HCT116 (cell line): ENCODE data around the gene TGM4. TPM values are rescaled to one million over a fixed set of nuclear protein-coding genes. Genes with fewer than 3 reads are reported as not detected.

Experiments
- ATAC-seq: fragments of 200-7000 bp; cut with Tn5 transposase; 2 replicates; pipeline ENCODE4 v1.9.1; 2020; ENCODE audit warnings: mild to moderate bottlenecking, moderate library complexity
- BruUV-seq: library from RNA; stranded (reverse); fragments of 400-500 nt; replicated peaks from 2 replicates; lab custom pipeline; 2021; lab: Mats Ljungman, UMichigan
- CTCF ChIA-PET: fragments of 300-600 bp; sonication (Branson Sonifier 250); formaldehyde crosslinking; loops from one replicate; lab custom pipeline; 2021; ENCODE audit warnings: antibody characterized with exemption; lab: Charles Lee
- POLR2A ChIA-PET: fragments of 300-600, 350-600 bp; sonication (Branson Sonifier 250); formaldehyde crosslinking; loops from one replicate; lab custom pipeline; 2021; ENCODE audit warnings: antibody characterized with exemption; lab: Charles Lee
- RAD21 ChIA-PET, 2 experiments: fragments of 300-600 bp; sonication (Branson Sonifier 250); formaldehyde crosslinking; loops; one replicate each; lab custom pipeline; 2023; ENCODE audit warnings: low total read pairs in 2 of 2; ENCODE audit not compliant: uncharacterized antibody in 2 of 2, unreplicated experiment in 2 of 2, low non-redundant PET in 1 of 2; lab: Charles Lee
- DNase-seq: peaks from one replicate; pipeline ENCODE4 v3.0.0-alpha.2; 2010; ENCODE audit warnings: low read depth, low spot score
- H2AFZ ChIP-seq: fragments of 200-600 bp; shearing (Covaris generic), sonication (generic); 2 replicates; pipeline ENCODE4 v1.6.1; 2017; ENCODE audit warnings: low read depth, mixed run types, mixed read lengths, antibody characterized with exemption, low read length; ENCODE audit not compliant: poor library complexity, severe bottlenecking
- H3K27ac ChIP-seq: 2 replicates; pipeline ENCODE4 v1.5.1; 2012; ENCODE audit warnings: low read depth, low read length
- H3K27me3 ChIP-seq: fragments of 200-600 bp; sonication (generic); 2 replicates; pipeline ENCODE4 v1.6.1; 2016; ENCODE audit warnings: mixed run types, low read length, mixed read lengths; ENCODE audit not compliant: insufficient read depth
- H3K36me3 ChIP-seq, 2 experiments: fragments of 200-500 bp in 1 of 2; fragments of 200-600 bp in 1 of 2; sonication (Bioruptor generic) in 1 of 2; sonication (generic) in 1 of 2; 2 replicates each; pipeline versions ENCODE4 v1.5.1 to v1.6.1; 2014 to 2016; ENCODE audit warnings: low read length in 2 of 2, inconsistent platforms in 1 of 2, mixed read lengths in 1 of 2, mixed run types in 1 of 2; ENCODE audit not compliant: insufficient read depth in 2 of 2, control insufficient read depth in 1 of 2
- H3K4me1 ChIP-seq, 2 experiments: fragments of 200-600 bp in 1 of 2; sonication (generic) in 1 of 2; 2 replicates each; pipeline versions ENCODE4 v1.5.1 to v1.6.1; 2012 to 2017; ENCODE audit warnings: low read length in 2 of 2, inconsistent platforms in 1 of 2, mild to moderate bottlenecking in 1 of 2, mixed read lengths in 1 of 2, mixed run types in 1 of 2, moderate library complexity in 1 of 2; ENCODE audit not compliant: insufficient read depth in 2 of 2, control insufficient read depth in 1 of 2
- H3K4me2 ChIP-seq: fragments of 200-600 bp; sonication (generic); 2 replicates; pipeline ENCODE4 v1.6.1; 2017; ENCODE audit warnings: mixed run types, low read length, mixed read lengths
- H3K4me3 ChIP-seq, 2 experiments: fragments of 200-600 bp in 1 of 2; sonication (generic) in 1 of 2; replicated peaks in 1 of 2; 2 replicates each; pipeline ENCODE4 v1.5.1; 2011 to 2016; ENCODE audit warnings: low read length in 2 of 2, control low read depth in 1 of 2, low read depth in 1 of 2, mild to moderate bottlenecking in 1 of 2, mixed read lengths in 1 of 2, mixed run types in 1 of 2
- H3K79me2 ChIP-seq: fragments of 200-600 bp; sonication (generic); 2 replicates; pipeline ENCODE4 v1.6.1; 2017; ENCODE audit warnings: mild to moderate bottlenecking, mixed run types, low read length, moderate library complexity, mixed read lengths; ENCODE audit not compliant: insufficient read depth
- H3K9ac ChIP-seq: fragments of 200-600 bp; sonication (generic); 2 replicates; pipeline ENCODE4 v1.6.1; 2016; ENCODE audit warnings: low read length, mixed read lengths
- H3K9me2 ChIP-seq: fragments of 200-600 bp; sonication (generic), shearing (Covaris generic); 2 replicates; pipeline ENCODE4 v1.6.1; 2017; ENCODE audit warnings: mixed run types, mild to moderate bottlenecking, moderate library complexity; ENCODE audit not compliant: insufficient read depth
- H3K9me3 ChIP-seq, 2 experiments: fragments of 200-500 bp in 1 of 2; fragments of 200-600 bp in 1 of 2; sonication (Bioruptor generic) in 1 of 2; sonication (generic) in 1 of 2; 2 replicates each; pipeline ENCODE4 v1.6.1; 2014 to 2017; ENCODE audit warnings: low read length in 2 of 2, mixed read lengths in 2 of 2, inconsistent platforms in 1 of 2, low read depth in 1 of 2, mild to moderate bottlenecking in 1 of 2, mixed run types in 1 of 2, moderate library complexity in 1 of 2; ENCODE audit not compliant: control insufficient read depth in 1 of 2, insufficient read depth in 1 of 2
- H4K20me1 ChIP-seq: fragments of 200-600 bp; sonication (generic), shearing (Covaris generic); 2 replicates; pipeline ENCODE4 v1.6.1; 2017; ENCODE audit warnings: mixed run types, mild to moderate bottlenecking, moderate library complexity; ENCODE audit not compliant: insufficient read depth
- CEBPB ChIP-seq: IDR thresholded peaks from 2 replicates; pipeline ENCODE4 v1.6.1; 2012; ENCODE audit warnings: low read depth
- CTCF ChIP-seq, 3 experiments: fragments of 200-600 bp in 1 of 3; sonication (generic) in 1 of 3; IDR thresholded peaks in 2 of 3; conservative IDR thresholded peaks in 1 of 3; 2 replicates each; pipeline ENCODE4 v1.5.1; 2012 to 2017; ENCODE audit warnings: low read depth in 2 of 3, low read length in 2 of 3, antibody characterized with exemption in 1 of 3, borderline replicate concordance in 1 of 3, control low read depth in 1 of 3, mild to moderate bottlenecking in 1 of 3, mixed read lengths in 1 of 3, mixed run types in 1 of 3, moderate library complexity in 1 of 3; ENCODE audit not compliant: insufficient read depth in 1 of 3
- EGR1 ChIP-seq: IDR thresholded peaks from 2 replicates; pipeline ENCODE4 v1.6.1; 2012; ENCODE audit warnings: low read depth
- EZH2phosphoT487 ChIP-seq: fragments of 200-600 bp; IDR thresholded peaks from 2 replicates; pipeline ENCODE4 v1.6.1; 2018; ENCODE audit warnings: antibody characterized with exemption, borderline replicate concordance
- FOSL1 ChIP-seq: IDR thresholded peaks from 2 replicates; pipeline ENCODE4 v1.6.1; 2012; ENCODE audit warnings: low read depth
- JUND ChIP-seq: IDR thresholded peaks from 2 replicates; pipeline ENCODE4 v1.6.1; 2012
- MAX ChIP-seq: IDR thresholded peaks from 2 replicates; pipeline ENCODE4 v1.6.1; 2012
- POLR2A ChIP-seq: IDR thresholded peaks from 2 replicates; pipeline ENCODE4 v1.7.0; 2011; ENCODE audit warnings: borderline replicate concordance; ENCODE audit not compliant: insufficient read depth, insufficient read length; ENCODE audit errors: extremely low read depth
- POLR2AphosphoS5 ChIP-seq: IDR thresholded peaks from 2 replicates; pipeline ENCODE4 v1.6.1; 2011; ENCODE audit warnings: mild to moderate bottlenecking, low read depth, low read length, moderate library complexity
- RAD21 ChIP-seq: IDR thresholded peaks from 2 replicates; pipeline ENCODE4 v1.6.1; 2012; ENCODE audit warnings: low read depth, mild to moderate bottlenecking
- REST ChIP-seq: IDR thresholded peaks from 2 replicates; pipeline ENCODE4 v1.6.1; 2012; ENCODE audit warnings: low read depth
- SIN3A ChIP-seq: IDR thresholded peaks from 2 replicates; pipeline ENCODE4 v1.6.1; 2012; ENCODE audit warnings: low read depth
- SP1 ChIP-seq: IDR thresholded peaks from 2 replicates; pipeline ENCODE4 v1.6.1; 2012; ENCODE audit warnings: low read depth
- TCF7L2 ChIP-seq: IDR thresholded peaks from 2 replicates; pipeline ENCODE4 v1.7.0; 2011; ENCODE audit warnings: borderline replicate concordance, inconsistent platforms; ENCODE audit not compliant: insufficient read depth, insufficient read length; ENCODE audit errors: extremely low read depth
- YY1 ChIP-seq: IDR thresholded peaks from 2 replicates; pipeline ENCODE4 v1.6.1; 2011; ENCODE audit warnings: low read length, low read depth, moderate library complexity, mild to moderate bottlenecking; ENCODE audit not compliant: insufficient replicate concordance; ENCODE audit errors: extremely low read depth
- ZFX ChIP-seq: fragments of 450-650 bp; IDR thresholded peaks from 2 replicates; pipeline ENCODE4 v1.6.1; 2017
- ZNF274 ChIP-seq: fragments of 200-500 bp; sonication (Bioruptor generic); IDR thresholded peaks from 2 replicates; pipeline ENCODE4 v1.6.1; 2014; ENCODE audit warnings: mild to moderate bottlenecking, low read depth, low read length, inconsistent platforms
- intact Hi-C: fragments of 100-400 bp; cut with micrococcal nuclease; formaldehyde crosslinking; loops from 2 replicates; pipeline ENCODE4 v1.10.0; 2022
- total RNA-seq: library from RNA; stranded (reverse); gene quantifications from one replicate; pipeline ENCODE4 v1.2.1, GENCODE V29; 2021; ENCODE audit not compliant: unreplicated experiment

The TGM4 gene
- total RNA-seq, 1 experiment from 2014 or later, result not detected

- Histone ChIP-seq H3K27me3 (no peaks in the 10 kb centered on the region), H3K79me2 (no peaks in the 10 kb centered on the region), H3K4me3 (peak overlapping the region in 1 of 2 experiments; percentile 19; a peak in 1 of 4 replicates), H3K36me3 (no peaks in the 10 kb centered on the region), H3K9me2 (no peaks in the 10 kb centered on the region), H3K9me3 (no peaks in the 10 kb centered on the region), H2AFZ (peak overlapping the region; percentile 79), H3K27ac (no peak overlapping the region), H3K4me2 (peak overlapping the region; percentile 83), H3K9ac (peak overlapping the region; percentile 39; the same call in 1 of the 2 replicates), H3K4me1 (peaks cover 40 to 46% of the 10 kb centered on the region in 2 experiments), H4K20me1 (no peaks in the 10 kb centered on the region)
- BruUV-seq, result no TSS peak
- DNase-seq (no peak), ATAC-seq (no peak)
- ChIA-PET POLR2A (no interaction called here), RAD21 (no interaction called here), CTCF (no interaction called here)
- TF ChIP-seq FOSL1 (peak; percentile 33; the same call in 1 of the 2 replicates), SP1 (no peak)
- intact Hi-C loops, result no loop called here
These were observed 12.2 kb downstream of the TGM4 start for GRCh38 chr3:44886561-44886960.

- Histone ChIP-seq H3K4me2 (peak overlapping the region; percentile 83), H3K27me3 (no peaks in the 10 kb centered on the region), H3K79me2 (no peaks in the 10 kb centered on the region), H2AFZ (peak overlapping the region; percentile 79), H3K9me2 (no peaks in the 10 kb centered on the region), H3K4me3 (no peak overlapping the region), H3K9me3 (no peaks in the 10 kb centered on the region), H3K9ac (no peak overlapping the region), H3K27ac (no peak overlapping the region), H3K4me1 (peaks cover 40 to 46% of the 10 kb centered on the region in 2 experiments), H3K36me3 (no peaks in the 10 kb centered on the region), H4K20me1 (no peaks in the 10 kb centered on the region)
- intact Hi-C loops, result no loop called here
- DNase-seq, result no peak
- ATAC-seq, result no peak
- RAD21 ChIA-PET, result no interaction called here
- BruUV-seq, result no TSS peak
- CTCF ChIA-PET, result no interaction called here
- POLR2A ChIA-PET, result no interaction called here
- TF ChIP-seq EZH2phosphoT487 (no peak), JUND (no peak), EGR1 (no peak), ZNF274 (no peak), MAX (no peak), SIN3A (no peak), YY1 (no peak), RAD21 (no peak), CEBPB (no peak), ZFX (no peak), CTCF (IDR thresholded peaks at IDR 0.05 in 2 of 3, conservative IDR thresholded peaks at IDR 0.05 in 1 of 3; ENCODE audit: borderline replicate concordance in 1 of 3, insufficient read depth in 1 of 3, low read depth in 2 of 3, low read length in 2 of 3) (no peak), POLR2AphosphoS5 (no peak), POLR2A (no peak), REST (no peak), SP1 (no peak), TCF7L2 (no peak)
These were observed 12.7 kb downstream of the TGM4 start for GRCh38 chr3:44887101-44887500.
